GM19463 (cell line): ENCODE measurements around the gene HPD.

Source experiments
- ATAC-seq: cut with Tn5 transposase; IDR thresholded peaks from one replicate; pipeline ENCODE4 v1.9.1; 2021; ENCODE audit warnings: mild to moderate bottlenecking, moderate library complexity; ENCODE audit not compliant: unreplicated experiment

The HPD gene

DNA sequence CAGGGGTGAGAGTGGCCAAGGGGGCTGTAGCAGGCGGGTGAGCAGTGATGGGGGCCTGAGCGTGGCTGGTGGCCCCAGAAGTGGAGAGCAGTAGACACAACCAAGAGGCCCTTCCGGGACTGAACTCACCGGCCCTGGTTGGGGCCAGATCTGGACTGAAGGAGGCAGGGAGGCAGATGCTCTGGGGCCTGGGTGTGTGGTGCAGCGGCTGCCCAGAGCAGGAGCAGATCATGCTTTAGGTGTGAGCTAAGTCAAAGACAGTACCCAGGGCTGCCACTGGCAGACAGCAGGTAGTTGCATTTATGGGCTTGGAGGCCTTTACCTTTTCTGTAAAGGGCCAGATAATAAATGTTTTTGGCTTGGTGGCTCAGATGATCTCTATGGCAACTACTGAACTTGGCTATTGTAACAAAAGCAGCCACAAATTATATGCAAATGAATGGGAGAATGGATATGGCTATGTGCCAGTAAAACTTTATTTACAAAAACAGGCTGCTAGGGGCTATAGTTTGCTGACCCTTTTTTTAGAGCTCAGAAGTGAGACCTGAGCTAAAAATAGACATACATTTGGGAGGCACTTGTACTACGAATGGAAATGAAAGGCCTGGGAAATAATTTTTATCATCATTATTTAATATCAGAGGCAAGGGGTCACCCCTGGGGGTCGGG, 29.3 kb downstream of the HPD start:
- no peak for ATAC-seq

DNA sequence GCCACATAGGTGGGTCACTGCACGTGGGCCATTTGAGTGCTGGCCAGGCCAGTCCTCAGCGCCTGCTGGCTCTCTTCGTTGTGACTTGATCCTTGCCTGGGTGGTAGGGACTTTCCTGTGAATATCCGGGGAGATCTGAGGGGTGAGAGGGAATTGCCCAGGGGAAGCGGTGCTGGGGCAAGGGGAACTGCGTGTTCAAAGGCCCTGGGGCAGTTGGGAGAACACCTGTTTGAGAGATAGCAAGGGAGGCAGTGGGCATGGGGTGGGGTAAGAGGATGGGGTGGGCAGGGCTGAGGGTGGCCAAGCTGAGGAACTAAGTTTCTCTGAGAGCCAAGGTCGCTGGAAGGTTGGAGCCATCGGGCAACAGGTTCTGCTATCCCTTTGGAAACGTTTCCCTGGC, 29.8 kb downstream of the HPD start:
- no peak for ATAC-seq

DNA sequence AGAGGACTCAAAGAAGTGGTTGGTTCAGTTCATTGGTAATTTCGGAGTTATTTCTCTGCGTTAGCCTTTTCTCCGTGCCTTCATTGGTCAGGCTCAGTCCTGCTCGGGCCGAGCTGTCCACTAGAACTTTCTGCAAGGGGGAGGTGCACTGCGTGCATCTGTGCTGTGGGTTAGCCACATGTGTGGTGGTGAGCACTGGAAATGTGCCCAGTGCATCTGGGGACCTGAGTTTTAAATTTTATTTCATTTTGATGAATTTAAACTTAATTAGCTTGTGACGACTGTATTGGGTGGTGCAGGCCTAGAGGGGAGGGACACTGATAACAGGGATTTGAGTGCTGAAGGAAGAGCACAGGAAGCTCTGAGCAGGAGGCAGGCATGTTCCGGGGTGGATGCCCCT, 30.4 kb downstream of the HPD start:
- no peak for ATAC-seq

DNA sequence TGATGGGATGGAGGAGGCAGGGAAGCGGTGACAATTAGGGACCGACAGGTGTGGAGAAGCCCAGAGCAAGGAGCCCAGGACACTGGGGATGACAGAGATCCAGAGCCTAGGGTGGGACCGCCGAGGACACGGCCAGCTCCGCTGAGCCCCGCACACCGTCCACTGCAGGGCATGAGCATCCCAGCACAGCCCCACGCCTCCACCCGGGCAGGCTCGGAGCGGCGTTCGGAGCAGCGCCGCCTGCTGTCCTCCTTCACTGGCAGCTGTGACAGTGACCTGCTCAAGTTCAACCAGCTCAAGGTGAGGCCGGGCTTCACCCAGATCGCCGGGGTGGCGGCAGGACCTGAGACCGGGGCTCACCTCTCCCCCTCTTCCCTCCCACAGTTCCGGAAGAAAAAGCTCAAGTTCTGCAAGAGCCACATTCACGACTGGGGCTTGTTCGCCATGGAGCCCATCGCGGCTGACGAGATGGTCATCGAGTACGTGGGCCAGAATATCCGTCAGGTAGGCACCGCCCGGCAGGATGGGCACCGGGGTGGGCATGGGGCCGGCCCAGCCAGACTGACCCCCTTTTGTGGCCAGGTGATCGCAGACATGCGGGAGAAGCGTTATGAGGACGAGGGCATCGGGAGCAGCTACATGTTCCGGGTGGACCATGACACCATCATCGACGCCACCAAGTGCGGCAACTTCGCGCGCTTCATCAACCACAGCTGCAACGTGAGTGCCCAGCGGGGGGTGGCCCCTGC, 31.1 kb downstream of the HPD start:
- ATAC-seq: no peak

DNA sequence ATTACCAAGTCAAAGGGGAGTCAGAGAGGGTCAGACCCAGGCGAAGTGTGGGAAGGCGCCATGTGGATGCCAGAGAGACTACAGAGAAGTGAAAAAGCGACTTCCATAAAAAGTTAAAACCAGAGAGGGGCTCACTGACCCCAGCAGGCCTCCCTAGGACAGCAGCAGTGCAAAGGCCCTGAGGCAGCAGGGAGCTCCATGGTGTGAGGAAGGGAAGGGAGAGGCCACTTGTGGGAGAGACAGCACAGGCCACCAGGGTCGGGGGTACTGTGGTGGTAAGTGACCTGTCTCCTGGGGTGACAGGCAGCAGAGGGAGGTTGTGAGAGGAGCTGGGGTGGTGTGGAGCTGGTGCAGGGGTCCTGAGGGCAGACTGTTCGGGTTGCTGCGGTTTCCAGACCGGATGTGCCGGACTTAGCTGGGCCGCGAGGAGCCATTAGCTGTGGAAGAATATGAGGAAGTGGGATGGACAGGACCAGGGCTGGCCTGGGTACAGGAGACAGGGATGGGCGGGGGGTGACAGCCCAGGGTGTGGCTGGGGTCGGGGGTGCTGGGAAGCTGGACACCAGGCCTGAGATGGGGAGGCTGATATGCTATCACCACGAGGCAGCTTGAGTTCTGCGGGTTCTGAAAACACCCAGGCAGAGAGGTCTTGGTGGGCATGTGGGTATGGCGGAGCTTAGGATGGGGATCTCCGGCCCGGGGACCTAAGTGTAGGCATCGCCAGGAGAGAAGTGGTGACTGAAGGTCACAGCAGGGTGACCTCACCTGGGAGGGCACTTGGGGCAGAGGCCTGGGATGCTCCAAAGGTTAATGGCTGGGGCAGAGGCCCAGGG, 32.1 kb downstream of the HPD start:
- no peak for ATAC-seq

DNA sequence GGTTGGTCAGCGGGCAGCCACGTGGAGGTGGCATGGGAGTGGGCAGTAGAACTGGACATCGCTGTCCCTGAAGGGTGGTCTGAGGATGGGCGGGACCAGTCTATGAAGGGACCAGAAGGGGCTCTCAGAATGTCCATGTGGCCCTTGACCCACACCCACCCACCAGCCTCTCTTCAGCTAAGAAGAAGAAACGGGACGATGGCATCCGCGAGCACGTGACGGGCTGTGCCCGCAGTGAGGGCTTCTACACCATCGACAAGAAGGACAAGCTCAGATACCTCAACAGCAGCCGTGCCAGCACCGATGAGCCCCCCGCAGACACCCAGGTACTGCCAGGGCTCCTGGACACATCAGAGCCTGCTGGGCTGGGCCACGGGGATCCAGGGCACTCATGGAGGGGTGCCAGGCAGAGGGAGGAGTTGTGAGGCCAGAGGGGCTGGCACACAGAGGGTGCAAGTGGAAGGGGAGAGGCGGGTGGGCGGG, 33.6 kb downstream of the HPD start:
- no peak for ATAC-seq

DNA sequence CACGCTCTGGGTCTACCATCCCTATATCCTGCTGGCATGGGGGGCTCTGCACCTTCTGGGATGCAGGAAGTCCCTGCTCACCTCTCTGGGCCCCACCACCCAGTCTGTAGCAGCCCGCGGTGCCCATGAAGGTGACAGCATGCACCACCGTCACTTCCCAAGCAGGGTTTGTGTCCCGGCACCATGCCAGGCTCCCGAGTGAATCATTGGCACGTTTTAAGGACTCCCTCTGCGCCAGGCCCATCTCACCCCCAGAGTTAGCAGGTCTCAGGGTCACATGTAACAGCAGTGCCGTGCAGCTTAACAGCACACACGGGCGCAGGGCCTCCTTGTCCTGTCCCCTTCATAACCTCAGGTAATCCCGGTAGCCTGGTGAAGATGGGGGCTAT, 34.9 kb downstream of the HPD start:
- no peak for ATAC-seq

DNA sequence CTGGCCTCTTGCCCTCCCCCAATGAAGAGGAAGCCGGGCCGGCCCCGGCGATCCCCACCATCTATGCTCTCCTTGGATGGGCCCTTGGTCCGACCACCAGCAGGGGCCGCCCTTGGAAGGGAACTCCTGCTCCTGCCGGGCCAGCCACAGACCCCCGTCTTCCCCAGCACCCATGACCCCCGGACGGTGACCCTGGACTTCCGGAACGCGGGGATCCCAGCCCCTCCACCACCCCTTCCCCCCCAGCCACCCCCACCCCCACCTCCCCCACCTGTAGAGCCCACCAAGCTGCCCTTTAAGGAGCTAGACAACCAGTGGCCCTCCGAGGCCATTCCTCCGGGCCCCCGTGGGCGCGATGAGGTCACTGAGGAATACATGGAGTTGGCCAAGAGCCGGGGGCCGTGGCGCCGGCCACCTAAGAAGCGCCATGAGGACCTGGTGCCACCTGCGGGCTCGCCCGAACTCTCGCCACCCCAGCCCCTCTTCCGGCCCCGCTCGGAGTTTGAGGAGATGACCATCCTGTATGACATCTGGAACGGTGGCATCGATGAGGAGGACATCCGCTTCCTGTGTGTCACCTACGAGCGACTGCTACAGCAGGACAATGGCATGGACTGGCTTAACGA, 35.4 kb downstream of the HPD start:
- no peak for ATAC-seq

DNA sequence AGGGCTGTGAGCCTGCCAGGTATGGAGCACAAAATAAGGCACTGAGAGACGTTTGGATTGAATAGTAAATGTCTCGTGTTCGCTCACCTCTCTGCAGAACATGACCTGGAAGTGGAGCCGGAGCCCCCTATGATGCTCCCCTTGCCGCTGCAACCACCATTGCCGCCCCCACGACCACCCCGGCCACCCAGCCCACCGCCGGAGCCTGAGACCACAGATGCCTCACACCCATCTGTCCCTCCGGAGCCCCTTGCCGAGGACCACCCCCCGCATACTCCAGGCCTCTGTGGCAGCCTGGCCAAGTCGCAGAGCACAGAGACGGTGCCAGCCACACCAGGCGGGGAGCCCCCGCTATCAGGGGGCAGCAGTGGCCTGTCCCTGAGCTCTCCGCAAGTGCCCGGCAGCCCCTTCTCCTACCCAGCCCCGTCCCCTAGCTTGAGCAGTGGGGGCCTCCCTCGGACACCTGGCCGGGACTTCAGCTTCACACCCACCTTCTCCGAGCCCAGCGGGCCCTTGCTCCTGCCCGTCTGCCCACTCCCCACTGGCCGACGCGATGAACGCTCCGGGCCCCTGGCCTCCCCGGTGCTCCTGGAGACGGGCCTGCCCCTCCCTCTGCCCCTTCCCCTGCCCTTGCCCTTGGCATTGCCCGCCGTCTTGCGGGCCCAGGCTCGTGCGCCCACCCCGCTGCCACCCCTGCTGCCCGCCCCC, 36.1 kb downstream of the HPD start:
- no peak for ATAC-seq

DNA sequence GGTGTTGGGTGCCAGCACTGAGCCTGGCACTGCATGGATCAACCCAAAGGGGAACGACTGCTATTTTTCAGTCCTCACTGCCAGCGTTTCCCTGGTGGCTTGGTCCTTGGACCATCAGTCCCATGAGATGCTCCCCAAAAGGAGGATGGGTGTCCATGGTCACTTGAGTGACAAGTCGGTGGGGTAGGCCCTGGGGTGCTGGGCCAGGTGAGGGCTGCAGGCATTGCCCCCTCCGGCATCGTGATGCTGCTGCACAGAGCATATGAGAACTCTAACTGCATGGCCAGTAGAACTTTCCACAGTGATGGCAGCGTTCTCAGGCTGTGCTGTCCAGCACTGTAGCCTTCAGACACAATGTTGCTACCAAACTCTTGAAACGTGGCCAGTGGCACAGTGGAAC, 38.6 kb downstream of the HPD start:
- no peak for ATAC-seq

DNA sequence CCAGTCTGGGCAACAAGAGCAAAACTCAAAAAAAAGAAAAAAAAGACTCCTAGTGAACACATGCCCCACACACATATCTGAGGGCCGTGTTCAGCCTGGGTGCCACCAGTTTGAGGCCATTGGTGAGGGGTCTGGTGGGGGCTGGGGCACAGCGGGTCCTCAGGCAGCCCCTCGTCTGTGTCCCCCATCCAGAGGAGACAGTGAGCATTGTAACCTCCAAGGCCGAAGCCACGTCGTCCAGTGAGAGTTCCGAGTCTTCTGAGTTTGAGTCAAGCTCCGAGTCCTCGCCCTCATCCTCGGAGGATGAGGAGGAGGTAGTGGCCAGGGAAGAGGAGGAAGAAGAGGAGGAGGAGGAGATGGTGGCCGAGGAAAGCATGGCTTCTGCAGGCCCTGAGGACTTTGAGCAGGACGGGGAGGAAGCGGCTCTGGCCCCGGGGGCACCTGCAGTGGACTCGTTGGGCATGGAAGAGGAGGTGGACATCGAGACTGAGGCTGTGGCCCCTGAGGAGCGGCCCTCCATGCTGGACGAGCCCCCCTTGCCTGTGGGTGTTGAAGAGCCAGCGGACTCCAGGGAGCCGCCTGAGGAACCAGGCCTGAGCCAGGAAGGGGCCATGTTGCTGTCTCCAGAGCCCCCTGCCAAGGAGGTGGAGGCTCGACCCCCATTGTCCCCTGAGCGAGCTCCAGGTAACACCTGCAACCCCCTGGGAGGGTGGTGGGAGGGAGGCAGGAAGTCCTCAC, 39.3 kb downstream of the HPD start:
- ATAC-seq: no peak

DNA sequence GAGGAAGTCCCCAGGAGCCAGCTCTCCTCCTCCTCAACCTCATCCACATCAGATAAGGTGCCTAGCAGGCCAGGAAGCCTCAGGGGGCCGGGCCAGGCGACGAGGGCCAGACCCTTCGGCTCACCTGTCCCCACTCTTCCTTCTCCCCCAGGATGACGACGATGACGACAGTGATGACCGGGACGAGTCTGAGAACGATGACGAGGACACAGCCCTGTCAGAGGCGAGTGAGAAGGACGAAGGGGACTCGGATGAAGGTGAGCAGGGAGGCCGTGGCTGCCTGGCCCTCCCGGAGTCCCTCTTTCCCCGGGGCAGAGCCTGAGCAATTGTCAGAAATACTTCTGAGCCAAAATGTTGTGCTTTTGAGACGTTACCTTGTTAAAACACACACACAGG, 41.0 kb downstream of the HPD start:
- ATAC-seq: no peak

DNA sequence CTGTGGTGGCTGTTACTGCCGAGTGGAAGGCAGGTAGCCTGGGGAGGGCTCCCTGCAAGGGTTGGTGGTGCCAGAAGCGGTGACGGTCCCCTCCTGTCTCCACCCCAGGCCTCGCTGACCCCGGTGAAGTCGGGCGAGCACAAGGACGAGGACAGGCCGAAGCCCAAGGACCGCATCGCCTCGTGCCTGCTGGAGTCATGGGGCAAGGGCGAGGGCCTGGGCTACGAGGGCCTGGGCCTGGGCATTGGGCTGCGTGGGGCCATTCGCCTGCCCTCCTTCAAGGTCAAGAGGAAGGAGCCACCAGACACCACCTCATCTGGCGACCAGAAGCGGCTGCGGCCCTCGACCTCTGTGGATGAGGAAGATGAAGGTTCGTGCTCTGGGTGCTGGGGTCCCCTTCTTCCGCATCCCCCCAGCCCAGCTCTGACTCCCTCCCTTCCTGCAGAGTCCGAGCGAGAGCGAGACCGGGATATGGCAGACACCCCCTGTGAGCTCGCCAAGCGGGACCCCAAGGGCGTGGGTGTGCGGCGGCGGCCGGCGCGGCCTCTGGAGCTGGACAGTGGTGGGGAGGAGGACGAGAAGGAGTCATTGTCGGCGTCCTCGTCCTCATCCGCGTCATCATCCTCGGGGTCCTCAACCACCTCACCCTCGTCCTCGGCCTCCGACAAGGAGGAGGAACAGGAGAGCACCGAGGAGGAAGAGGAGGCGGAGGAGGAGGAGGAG, 41.6 kb downstream of the HPD start:
- no peak for ATAC-seq

DNA sequence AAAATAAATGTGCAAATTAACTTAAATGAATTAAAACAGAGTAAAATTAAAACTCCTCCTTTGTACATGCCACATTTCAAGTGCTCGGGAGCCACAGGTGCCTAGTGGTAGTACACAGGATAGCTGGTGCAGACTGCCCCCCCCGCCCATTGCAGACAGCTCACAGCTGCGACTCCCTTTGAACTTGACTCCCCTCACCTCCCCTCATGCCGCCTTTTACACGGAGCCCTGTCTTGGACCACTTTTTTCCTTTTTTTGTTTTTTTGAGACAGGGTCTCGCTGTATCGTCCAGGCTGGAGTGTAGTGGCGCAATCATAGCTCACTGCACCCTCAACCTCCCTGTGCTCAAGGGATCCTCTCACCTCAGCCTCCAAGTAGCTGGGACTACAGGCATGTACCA, 43.4 kb downstream of the HPD start:
- ATAC-seq: no peak

DNA sequence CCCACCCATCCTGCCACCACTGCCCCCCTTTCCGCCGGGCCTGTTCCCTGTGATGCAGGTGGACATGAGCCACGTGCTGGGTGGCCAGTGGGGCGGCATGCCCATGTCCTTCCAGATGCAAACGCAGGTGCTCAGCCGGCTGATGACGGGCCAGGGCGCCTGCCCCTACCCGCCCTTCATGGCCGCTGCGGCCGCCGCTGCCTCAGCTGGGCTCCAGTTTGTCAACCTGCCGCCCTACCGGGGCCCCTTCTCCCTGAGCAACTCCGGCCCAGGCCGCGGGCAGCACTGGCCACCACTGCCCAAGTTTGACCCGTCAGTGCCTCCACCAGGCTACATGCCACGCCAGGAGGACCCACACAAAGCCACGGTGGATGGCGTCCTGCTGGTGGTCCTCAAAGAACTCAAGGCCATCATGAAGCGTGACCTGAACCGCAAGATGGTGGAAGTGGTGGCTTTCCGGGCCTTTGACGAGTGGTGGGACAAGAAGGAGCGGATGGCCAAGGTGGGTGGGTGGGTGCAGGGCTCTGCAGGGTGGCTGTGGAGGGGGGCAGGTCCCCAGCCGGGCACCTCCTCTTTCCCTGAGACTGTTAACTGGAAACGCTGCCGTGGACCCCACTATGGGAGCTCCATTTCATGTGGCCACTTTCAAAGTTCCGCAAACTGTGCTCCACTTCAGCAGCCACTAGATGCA, 44.1 kb downstream of the HPD start:
- ATAC-seq: no peak

DNA sequence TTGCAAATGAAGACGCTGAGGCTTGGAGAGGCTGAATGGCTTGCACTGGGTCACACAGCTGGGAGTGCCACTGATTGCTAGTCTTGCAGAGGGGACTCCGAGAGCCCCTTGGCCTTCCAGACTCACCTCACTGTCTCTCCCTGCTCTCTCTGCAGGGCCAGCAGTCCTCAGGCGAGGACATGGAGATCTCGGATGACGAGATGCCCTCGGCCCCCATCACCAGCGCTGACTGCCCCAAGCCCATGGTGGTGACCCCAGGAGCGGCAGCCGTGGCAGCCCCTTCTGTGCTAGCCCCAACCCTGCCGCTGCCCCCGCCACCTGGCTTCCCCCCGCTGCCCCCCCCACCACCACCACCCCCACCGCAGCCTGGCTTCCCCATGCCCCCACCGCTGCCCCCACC, 44.7 kb downstream of the HPD start:
- ATAC-seq: no peak

DNA sequence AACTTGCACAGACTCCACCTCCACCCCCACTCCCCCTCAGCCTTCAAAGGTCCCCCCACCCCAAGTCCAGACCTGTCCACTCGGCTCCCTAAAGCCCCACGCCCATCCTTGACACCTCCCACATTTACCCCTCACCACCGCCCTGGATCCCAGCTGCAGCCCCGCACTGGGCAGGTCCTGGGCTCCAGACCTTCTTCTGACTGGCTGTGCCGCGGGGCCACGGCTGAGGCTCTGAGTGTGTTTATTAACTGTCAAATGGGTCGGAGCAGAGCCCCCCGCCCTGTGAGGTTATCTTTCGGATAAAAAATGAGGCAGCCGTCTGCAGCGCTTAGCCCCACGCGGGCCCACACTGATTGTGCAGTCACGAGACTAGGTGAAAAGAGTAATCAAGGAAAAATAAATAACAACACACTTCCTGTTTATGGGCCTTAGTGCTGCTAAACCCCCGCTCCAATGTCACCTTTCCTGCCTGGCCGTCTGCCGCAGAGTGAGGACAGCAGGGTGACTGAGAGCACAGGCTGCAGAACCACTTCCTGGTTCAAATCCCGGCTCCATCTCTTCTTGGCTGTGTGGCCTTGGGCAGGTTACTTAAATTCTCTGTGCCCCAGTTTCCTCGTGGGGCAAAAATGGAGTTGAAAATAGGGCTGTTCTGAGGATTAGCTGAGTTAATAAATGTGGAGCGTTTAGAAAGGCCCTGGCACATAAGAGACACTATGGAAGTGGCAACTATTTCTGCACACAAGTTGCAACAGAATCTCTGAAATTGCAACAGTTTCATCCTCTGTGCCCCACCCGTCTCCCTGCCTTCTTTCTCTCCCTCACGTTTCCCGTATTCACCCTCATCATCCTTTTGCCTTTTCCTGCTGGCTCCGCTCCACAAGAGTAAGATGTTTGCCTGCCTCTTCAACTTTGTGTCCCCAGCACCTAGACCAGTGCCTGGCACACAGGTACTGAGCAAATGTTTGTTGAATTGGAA, 45.5 kb downstream of the HPD start:
- no peak for ATAC-seq
